DMS153 treated with DMSO at 0.1 percent for 48 hours (cell line): Measurements from ENCODE around the gene CHAF1B.
"Not testable (repeated sequence)": the region's sequence is repeated elsewhere in the genome, so short reads cannot be mapped to it uniquely, and the experiment has no call there.

Source experiments
- DNase-seq: peaks from one replicate; lab custom pipeline; 2025; ENCODE audit not compliant: unreplicated experiment; lab: John Stamatoyannopoulos, UW

The CHAF1B gene

GRCh38 chr21:36388096-36388495 lies 2.9 kb downstream of the CHAF1B start:
- no peak for DNase-seq

GRCh38 chr21:36388835-36389234 lies 3.6 kb downstream of the CHAF1B start:
- no peak for DNase-seq

- not testable (repeated sequence) for DNase-seq
Measured at GRCh38 chr21:36391649-36392048, 6.5 kb downstream of the CHAF1B start.

- no peak for DNase-seq
Measured at GRCh38 chr21:36395353-36396111, 10.3 kb downstream of the CHAF1B start.

- DNase-seq, result no peak
Measured at GRCh38 chr21:36396325-36396724, 11.1 kb downstream of the CHAF1B start.

- no peak for DNase-seq
Measured at GRCh38 chr21:36396971-36397370, 11.8 kb downstream of the CHAF1B start.

GRCh38 chr21:36397606-36398005 lies 12.4 kb downstream of the CHAF1B start:
- DNase-seq, result no peak

- not testable (repeated sequence) for DNase-seq
Measured at GRCh38 chr21:36399736-36400135, 14.5 kb downstream of the CHAF1B start.

GRCh38 chr21:36400719-36401118 lies 15.5 kb downstream of the CHAF1B start:
- DNase-seq, result no peak

GRCh38 chr21:36402339-36402738 lies 17.1 kb downstream of the CHAF1B start:
- DNase-seq, result no peak

- DNase-seq, result no peak
Measured at GRCh38 chr21:36403713-36404112, 18.5 kb downstream of the CHAF1B start.

- DNase-seq, result no peak
Measured at GRCh38 chr21:36408568-36408967, 23.4 kb downstream of the CHAF1B start.

GRCh38 chr21:36411301-36411700 lies 26.1 kb downstream of the CHAF1B start:
- no peak for DNase-seq

GRCh38 chr21:36412916-36413315 lies 27.7 kb downstream of the CHAF1B start:
- no peak for DNase-seq

- no peak for DNase-seq
Measured at GRCh38 chr21:36415375-36415774, 30.2 kb downstream of the CHAF1B start.

- DNase-seq, result no peak
Measured at GRCh38 chr21:36419241-36419640, 34.0 kb downstream of the CHAF1B start.

GRCh38 chr21:36419996-36420395 lies 34.8 kb downstream of the CHAF1B start:
- DNase-seq, result peak; percentile 39

GRCh38 chr21:36420571-36421339 lies 35.6 kb downstream of the CHAF1B start:
- DNase-seq, result no peak

GRCh38 chr21:36422279-36423098 lies 37.3 kb downstream of the CHAF1B start:
- DNase-seq, result no peak

GRCh38 chr21:36423771-36424433 lies 38.7 kb downstream of the CHAF1B start:
- DNase-seq, result no peak

- DNase-seq, result no peak
Measured at GRCh38 chr21:36424592-36424991, 39.4 kb downstream of the CHAF1B start.
